K562 (cell line): ENCODE data around the gene LSM4. TPM values are rescaled to one million over a fixed set of nuclear protein-coding genes. Genes with fewer than 3 reads are reported as not detected.

ENCODE experiments used
- ARID2 ChIP-seq: fragments of 450-650 bp; IDR thresholded peaks from 2 replicates; pipeline ENCODE4 v1.6.1; 2017; ENCODE audit warnings: antibody characterized with exemption, mild to moderate bottlenecking
- CHD4 ChIP-seq: fragments of 200-600 bp; sonication (generic); IDR thresholded peaks from 3 replicates; pipeline ENCODE4 v1.6.1; 2012; ENCODE audit warnings: low read depth, mild to moderate bottlenecking, mixed read lengths, low read length, inconsistent platforms; ENCODE audit not compliant: insufficient read depth, insufficient replicate concordance, poor library complexity, severe bottlenecking
- ETS2 ChIP-seq: IDR thresholded peaks from 2 replicates; pipeline ENCODE4 v1.6.1; 2016; ENCODE audit warnings: borderline replicate concordance, missing genetic modification characterization, mild to moderate bottlenecking, moderate library complexity, missing compliant biosample characterization; ENCODE audit not compliant: poor library complexity, severe bottlenecking
- GTF2E2 ChIP-seq: fragments of 200-800 bp; sonication (Bioruptor generic); IDR thresholded peaks from 2 replicates; pipeline ENCODE4 v1.6.1; 2016; ENCODE audit warnings: missing genetic modification characterization, missing compliant biosample characterization
- HDAC8 ChIP-seq: fragments of 450-650 bp; IDR thresholded peaks from 2 replicates; pipeline ENCODE4 v1.6.1; 2016; ENCODE audit warnings: mild to moderate bottlenecking, missing genetic modification characterization, moderate library complexity, missing compliant biosample characterization
- IRF2 ChIP-seq: sonication (generic); formaldehyde crosslinking; IDR thresholded peaks from 2 replicates; pipeline ENCODE4 v1.8.1; 2022; ENCODE audit warnings: mild to moderate bottlenecking, missing genetic modification reagents
- KAT8 ChIP-seq: fragments of 450-650 bp; IDR thresholded peaks from 2 replicates; pipeline ENCODE4 v1.6.1; 2016; ENCODE audit warnings: low read depth, mild to moderate bottlenecking
- NFATC3 ChIP-seq: fragments of 450-650 bp; IDR thresholded peaks from 2 replicates; pipeline ENCODE4 v1.6.1; 2017; ENCODE audit warnings: mild to moderate bottlenecking
- NR2C1 ChIP-seq, 2 experiments: fragments of 450-650 bp; IDR thresholded peaks; 2 replicates each; pipeline ENCODE4 v1.6.1; 2017; ENCODE audit warnings: mild to moderate bottlenecking in 2 of 2, antibody characterized with exemption in 1 of 2, inconsistent platforms in 1 of 2, missing compliant biosample characterization in 1 of 2, missing genetic modification characterization in 1 of 2
- RBM14 ChIP-seq: fragments of 200-400 bp; formaldehyde crosslinking; IDR thresholded peaks from 2 replicates; pipeline ENCODE4 v1.6.1; 2018; ENCODE audit warnings: low read depth, mild to moderate bottlenecking, low read length, moderate library complexity, borderline replicate concordance; ENCODE audit not compliant: insufficient read depth
- SMARCA5 ChIP-seq: fragments of 450-650 bp; IDR thresholded peaks from 2 replicates; pipeline ENCODE4 v1.6.1; 2016
- STAG1 ChIP-seq: sonication (generic); formaldehyde crosslinking; IDR thresholded peaks from 2 replicates; pipeline ENCODE4 v1.5.0; 2020; ENCODE audit warnings: missing genetic modification reagents, borderline replicate concordance
- STAT5B ChIP-seq: fragments of 250-450 bp; sonication (Bioruptor Pico); IDR thresholded peaks from 2 replicates; pipeline ENCODE4 v1.8.0; 2021; ENCODE audit warnings: mild to moderate bottlenecking, inconsistent platforms
- ZNF143 ChIP-seq: sonication (generic); formaldehyde crosslinking; IDR thresholded peaks from 2 replicates; pipeline ENCODE4 v1.9.0; 2022; ENCODE audit warnings: mild to moderate bottlenecking, missing genetic modification reagents
- polyA plus RNA-seq, 8 experiments: library from polyadenylated mRNA; depleted of rRNA in 4 of 8; stranded (reverse) in 5 of 8; unstranded in 3 of 8; fragments of >200 nt; fragmentation: Nextera tagmentation in 2 of 8; fragmentation: Illumina TruSeq in 1 of 8; extraction: Ambion mirVana in 2 of 8; extraction: Trizol in 1 of 8; gene quantifications; 2 replicates each; pipeline versions ENCODE4 v1.2.1 to v1.2.3, GENCODE V29; 2011 to 2014; ENCODE audit warnings: inconsistent platforms in 1 of 8, missing spikeins in 1 of 8
- total RNA-seq, 7 experiments: library from RNA; depleted of rRNA in 6 of 7; stranded (reverse); fragments of >200 nt in 6 of 7; fragmentation: Illumina TruSeq in 2 of 7; extraction: Trizol in 2 of 7; gene quantifications; 2 replicates each; pipeline versions ENCODE4 v1.2.1 to v1.2.3, GENCODE V29; 2011 to 2021; ENCODE audit warnings: low replicate concordance in 1 of 7
- TF ChIP-seq, protein P1 (sequence below): fragments of 250-450 bp; sonication (Bioruptor Pico); IDR thresholded peaks from 2 replicates; pipeline ENCODE4 v1.4.0; 2020; ENCODE audit warnings: mild to moderate bottlenecking, moderate library complexity
- TF ChIP-seq, protein P2 (sequence below): fragments of 250-450 bp; sonication (Bioruptor Pico); IDR thresholded peaks from 2 replicates; pipeline ENCODE4 v1.9.0; 2021; ENCODE audit warnings: mild to moderate bottlenecking, inconsistent platforms
- TF ChIP-seq, protein P3 (sequence below): fragments of 250-450 bp; sonication (Bioruptor Pico); IDR thresholded peaks from 2 replicates; pipeline ENCODE4 v1.6.1; 2021; ENCODE audit warnings: mild to moderate bottlenecking
- TF ChIP-seq, protein P4 (sequence below): sonication (generic); formaldehyde crosslinking; IDR thresholded peaks from 2 replicates; pipeline ENCODE4 v1.8.0; 2022; ENCODE audit warnings: mild to moderate bottlenecking, missing genetic modification reagents
- TF ChIP-seq, protein P5 (sequence below): sonication (generic); formaldehyde crosslinking; IDR thresholded peaks from 2 replicates; pipeline ENCODE4 v1.8.0; 2022; ENCODE audit warnings: mild to moderate bottlenecking, missing genetic modification reagents

The LSM4 gene
- total and polyA plus RNA-seq, 9 of the 15 experiments (the other 6 are each of a cell fraction or from before 2014, with no cell fraction given), result 11.9 to 763 (median 202) TPM

DNA sequence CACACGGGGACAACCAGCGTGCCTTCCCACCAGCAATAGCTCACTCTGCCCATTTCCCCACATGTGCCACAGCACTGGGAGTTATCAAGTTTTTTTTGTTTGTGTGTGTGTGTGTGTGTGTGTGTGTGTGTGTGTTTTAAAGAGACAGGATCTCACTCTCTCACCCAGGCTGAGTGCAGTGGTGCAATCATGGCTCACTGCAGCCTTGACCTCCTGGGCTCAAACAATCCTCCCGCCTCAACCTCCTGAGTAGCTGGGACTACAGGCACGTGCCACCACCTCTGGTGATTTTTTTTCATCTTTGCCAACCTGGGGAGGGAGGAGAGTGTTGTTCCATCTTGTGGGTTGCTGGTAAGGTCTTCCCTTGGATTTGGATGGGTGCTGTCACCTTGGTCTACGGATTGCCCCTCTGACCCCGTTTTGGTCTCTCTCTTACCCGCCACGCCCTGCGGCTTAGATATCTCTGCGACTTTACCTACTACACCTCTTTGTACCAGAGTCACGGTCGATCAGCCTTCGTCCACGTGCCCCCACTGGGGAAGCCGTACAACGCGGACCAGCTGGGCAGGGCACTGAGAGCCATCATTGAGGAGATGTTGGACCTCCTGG, 40.2 kb upstream of the LSM4 start (continued):
- no peak for TF ChIP-seq ARID2
- no peak for TF ChIP-seq GTF2E2 (tag)
- TF ChIP-seq, protein P1, sequence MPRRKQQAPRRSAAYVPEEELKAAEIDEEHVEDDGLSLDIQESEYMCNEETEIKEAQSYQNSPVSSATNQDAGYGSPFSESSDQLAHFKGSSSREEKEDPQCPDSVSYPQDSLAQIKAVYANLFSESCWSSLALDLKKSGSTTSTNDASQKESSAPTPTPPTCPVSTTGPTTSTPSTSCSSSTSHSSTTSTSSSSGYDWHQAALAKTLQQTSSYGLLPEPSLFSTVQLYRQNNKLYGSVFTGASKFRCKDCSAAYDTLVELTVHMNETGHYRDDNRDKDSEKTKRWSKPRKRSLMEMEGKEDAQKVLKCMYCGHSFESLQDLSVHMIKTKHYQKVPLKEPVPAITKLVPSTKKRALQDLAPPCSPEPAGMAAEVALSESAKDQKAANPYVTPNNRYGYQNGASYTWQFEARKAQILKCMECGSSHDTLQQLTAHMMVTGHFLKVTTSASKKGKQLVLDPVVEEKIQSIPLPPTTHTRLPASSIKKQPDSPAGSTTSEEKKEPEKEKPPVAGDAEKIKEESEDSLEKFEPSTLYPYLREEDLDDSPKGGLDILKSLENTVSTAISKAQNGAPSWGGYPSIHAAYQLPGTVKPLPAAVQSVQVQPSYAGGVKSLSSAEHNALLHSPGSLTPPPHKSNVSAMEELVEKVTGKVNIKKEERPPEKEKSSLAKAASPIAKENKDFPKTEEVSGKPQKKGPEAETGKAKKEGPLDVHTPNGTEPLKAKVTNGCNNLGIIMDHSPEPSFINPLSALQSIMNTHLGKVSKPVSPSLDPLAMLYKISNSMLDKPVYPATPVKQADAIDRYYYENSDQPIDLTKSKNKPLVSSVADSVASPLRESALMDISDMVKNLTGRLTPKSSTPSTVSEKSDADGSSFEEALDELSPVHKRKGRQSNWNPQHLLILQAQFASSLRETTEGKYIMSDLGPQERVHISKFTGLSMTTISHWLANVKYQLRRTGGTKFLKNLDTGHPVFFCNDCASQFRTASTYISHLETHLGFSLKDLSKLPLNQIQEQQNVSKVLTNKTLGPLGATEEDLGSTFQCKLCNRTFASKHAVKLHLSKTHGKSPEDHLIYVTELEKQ, result no peak
- no peak for TF ChIP-seq ETS2 (tag)
- TF ChIP-seq ZNF143 (CRISPR knock-in tag), result no peak
- TF ChIP-seq RBM14, result no peak
- TF ChIP-seq STAG1 (CRISPR knock-in tag), result no peak
- no peak for TF ChIP-seq NFATC3
- TF ChIP-seq NR2C1 (IDR thresholded peaks at IDR 0.05), result no peak
- peak; percentile 54 for TF ChIP-seq NR2C1 (tag; IDR thresholded peaks at IDR 0.05)
- no peak for TF ChIP-seq KAT8
- TF ChIP-seq HDAC8, result peak; percentile 66; the same call in 1 of the 2 replicates
- TF ChIP-seq, protein P2, sequence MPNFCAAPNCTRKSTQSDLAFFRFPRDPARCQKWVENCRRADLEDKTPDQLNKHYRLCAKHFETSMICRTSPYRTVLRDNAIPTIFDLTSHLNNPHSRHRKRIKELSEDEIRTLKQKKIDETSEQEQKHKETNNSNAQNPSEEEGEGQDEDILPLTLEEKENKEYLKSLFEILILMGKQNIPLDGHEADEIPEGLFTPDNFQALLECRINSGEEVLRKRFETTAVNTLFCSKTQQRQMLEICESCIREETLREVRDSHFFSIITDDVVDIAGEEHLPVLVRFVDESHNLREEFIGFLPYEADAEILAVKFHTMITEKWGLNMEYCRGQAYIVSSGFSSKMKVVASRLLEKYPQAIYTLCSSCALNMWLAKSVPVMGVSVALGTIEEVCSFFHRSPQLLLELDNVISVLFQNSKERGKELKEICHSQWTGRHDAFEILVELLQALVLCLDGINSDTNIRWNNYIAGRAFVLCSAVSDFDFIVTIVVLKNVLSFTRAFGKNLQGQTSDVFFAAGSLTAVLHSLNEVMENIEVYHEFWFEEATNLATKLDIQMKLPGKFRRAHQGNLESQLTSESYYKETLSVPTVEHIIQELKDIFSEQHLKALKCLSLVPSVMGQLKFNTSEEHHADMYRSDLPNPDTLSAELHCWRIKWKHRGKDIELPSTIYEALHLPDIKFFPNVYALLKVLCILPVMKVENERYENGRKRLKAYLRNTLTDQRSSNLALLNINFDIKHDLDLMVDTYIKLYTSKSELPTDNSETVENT (CRISPR knock-in tag), result no peak
- TF ChIP-seq, protein P3, sequence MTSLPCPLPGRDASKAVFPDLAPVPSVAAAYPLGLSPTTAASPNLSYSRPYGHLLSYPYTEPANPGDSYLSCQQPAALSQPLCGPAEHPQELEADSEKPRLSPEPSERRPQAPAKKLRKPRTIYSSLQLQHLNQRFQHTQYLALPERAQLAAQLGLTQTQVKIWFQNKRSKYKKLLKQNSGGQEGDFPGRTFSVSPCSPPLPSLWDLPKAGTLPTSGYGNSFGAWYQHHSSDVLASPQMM (CRISPR knock-in tag), result no peak
- TF ChIP-seq IRF2 (CRISPR knock-in tag), result no peak
- TF ChIP-seq, protein P4, sequence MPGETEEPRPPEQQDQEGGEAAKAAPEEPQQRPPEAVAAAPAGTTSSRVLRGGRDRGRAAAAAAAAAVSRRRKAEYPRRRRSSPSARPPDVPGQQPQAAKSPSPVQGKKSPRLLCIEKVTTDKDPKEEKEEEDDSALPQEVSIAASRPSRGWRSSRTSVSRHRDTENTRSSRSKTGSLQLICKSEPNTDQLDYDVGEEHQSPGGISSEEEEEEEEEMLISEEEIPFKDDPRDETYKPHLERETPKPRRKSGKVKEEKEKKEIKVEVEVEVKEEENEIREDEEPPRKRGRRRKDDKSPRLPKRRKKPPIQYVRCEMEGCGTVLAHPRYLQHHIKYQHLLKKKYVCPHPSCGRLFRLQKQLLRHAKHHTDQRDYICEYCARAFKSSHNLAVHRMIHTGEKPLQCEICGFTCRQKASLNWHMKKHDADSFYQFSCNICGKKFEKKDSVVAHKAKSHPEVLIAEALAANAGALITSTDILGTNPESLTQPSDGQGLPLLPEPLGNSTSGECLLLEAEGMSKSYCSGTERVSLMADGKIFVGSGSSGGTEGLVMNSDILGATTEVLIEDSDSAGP (CRISPR knock-in tag), result peak; percentile 97
- no peak for TF ChIP-seq CHD4
- TF ChIP-seq SMARCA5, result peak; percentile 90
- TF ChIP-seq, protein P5, sequence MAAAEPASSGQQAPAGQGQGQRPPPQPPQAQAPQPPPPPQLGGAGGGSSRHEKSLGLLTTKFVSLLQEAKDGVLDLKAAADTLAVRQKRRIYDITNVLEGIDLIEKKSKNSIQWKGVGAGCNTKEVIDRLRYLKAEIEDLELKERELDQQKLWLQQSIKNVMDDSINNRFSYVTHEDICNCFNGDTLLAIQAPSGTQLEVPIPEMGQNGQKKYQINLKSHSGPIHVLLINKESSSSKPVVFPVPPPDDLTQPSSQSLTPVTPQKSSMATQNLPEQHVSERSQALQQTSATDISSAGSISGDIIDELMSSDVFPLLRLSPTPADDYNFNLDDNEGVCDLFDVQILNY, result no peak
- no peak for TF ChIP-seq STAT5B
